ENCODE results near the gene FGF12. TPM values are rescaled to one million over a fixed set of nuclear protein-coding genes. Genes with fewer than 3 reads are reported as not detected.

The FGF12 gene
- 1.7 and 3.5 TPM in 2 replicates for total RNA-seq

DNA sequence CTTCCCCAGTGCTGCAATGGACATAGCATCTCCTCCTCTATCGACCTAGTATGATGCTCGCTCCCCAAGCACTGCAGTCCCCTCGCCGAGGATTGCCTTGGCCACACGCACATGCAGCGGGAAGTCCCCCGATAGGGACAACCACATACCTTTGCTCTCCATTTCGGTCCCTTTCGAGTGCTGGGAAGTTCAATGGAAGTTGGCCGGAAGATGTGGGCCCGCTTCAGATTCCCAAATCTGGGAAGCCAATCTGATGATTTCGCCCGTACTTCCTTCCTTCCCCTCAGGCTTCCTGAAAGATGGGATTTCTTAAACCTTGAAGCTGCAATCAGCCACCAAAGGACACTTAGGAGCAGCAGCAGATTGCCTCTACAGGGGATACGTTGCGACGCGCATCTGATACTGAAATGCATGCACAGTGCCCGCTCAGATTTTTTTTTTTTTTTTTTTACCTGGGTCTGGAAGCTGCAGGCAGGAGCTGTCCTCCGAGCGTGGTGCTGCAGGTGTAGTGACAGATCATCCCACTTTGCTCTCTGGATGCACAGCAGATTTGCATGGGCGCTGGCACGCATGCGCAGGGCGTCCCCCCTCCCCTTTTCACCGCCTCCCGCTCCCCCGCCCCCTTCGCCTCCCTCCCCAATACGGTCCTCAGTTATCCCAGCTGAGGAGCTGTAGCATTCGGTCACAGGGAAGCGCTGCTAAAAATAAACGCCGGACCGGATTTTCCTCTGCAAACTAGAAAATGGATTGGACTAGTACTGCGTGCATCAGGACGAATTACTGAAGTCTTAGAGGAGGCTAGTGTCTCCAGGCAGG, at the start of gene FGF12:
TSS of gene FGF12 (minus strand) at position 510 of the 816 bp plus-strand sequence.

Small RNAs within 50 kb of the gene (small RNA-seq; reads per million reads assigned to genes)
- not detected for gene RF01210
- not detected for gene RNU1-20P

Other genes starting within 250 kb of the FGF12 start
- 8.9 and 9.6 TPM in 2 replicates for gene MB21D2, start 190.3 kb upstream of the FGF12 start, total RNA-seq

All from thoracic aorta endothelial cell (primary cell).